ENCODE measurements around the gene GRB7.

DNA sequence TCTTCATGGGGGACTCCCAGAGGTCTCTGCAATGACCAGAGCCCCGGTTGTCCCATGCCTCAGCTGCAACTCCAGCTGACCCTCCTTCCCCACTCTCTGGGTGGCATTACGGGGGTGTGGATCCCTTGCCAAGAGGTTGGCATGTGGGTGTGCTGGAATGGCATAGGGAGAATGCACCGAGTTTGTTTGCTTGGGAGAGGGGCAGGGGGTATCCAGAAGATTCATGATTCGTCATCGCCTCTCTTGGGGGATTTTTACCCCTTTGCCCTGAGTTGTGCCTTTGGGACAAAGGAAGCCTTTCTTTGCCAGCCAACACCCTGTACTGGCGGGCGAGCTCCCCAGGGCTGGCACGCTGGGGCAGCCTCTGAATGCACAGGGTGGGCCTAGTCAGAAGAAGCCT is 31.4 kb upstream of the GRB7 start:
- TF ChIP-seq, protein P1, sequence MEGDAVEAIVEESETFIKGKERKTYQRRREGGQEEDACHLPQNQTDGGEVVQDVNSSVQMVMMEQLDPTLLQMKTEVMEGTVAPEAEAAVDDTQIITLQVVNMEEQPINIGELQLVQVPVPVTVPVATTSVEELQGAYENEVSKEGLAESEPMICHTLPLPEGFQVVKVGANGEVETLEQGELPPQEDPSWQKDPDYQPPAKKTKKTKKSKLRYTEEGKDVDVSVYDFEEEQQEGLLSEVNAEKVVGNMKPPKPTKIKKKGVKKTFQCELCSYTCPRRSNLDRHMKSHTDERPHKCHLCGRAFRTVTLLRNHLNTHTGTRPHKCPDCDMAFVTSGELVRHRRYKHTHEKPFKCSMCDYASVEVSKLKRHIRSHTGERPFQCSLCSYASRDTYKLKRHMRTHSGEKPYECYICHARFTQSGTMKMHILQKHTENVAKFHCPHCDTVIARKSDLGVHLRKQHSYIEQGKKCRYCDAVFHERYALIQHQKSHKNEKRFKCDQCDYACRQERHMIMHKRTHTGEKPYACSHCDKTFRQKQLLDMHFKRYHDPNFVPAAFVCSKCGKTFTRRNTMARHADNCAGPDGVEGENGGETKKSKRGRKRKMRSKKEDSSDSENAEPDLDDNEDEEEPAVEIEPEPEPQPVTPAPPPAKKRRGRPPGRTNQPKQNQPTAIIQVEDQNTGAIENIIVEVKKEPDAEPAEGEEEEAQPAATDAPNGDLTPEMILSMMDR (IDR thresholded peaks at IDR 0.05): no peak
- TF ChIP-seq POLR2A (IDR thresholded peaks at IDR 0.05): no peak

All from uterus (tissue), 2 donors.